Neuronal stem cell (in vitro differentiated cells): Measurements from ENCODE around the gene CRCP.

Experiments
- DNase-seq: peaks from one replicate; pipeline ENCODE4 v3.0.0-alpha.2; 2013; ENCODE audit warnings: low spot score
- H2AFZ ChIP-seq: one replicate; pipeline ENCODE4 v1.6.1; 2013; ENCODE audit warnings: mild to moderate bottlenecking, low read length, inconsistent platforms
- H2AK5ac ChIP-seq: 2 replicates; pipeline ENCODE4 v1.6.1; 2013; ENCODE audit warnings: low read depth, mild to moderate bottlenecking, inconsistent platforms, low read length, moderate library complexity, mixed read lengths
- H2BK120ac ChIP-seq: 2 replicates; pipeline ENCODE4 v1.6.1; 2013; ENCODE audit warnings: low read depth, mild to moderate bottlenecking, inconsistent platforms, low read length, moderate library complexity, mixed read lengths
- H2BK12ac ChIP-seq: one replicate; pipeline ENCODE4 v1.6.1; 2013; ENCODE audit warnings: low read length, inconsistent platforms
- H2BK15ac ChIP-seq: 2 replicates; pipeline ENCODE4 v1.6.1; 2013; ENCODE audit warnings: mild to moderate bottlenecking, low read length, inconsistent platforms, mixed read lengths
- H2BK5ac ChIP-seq: one replicate; pipeline ENCODE4 v1.6.1; 2013; ENCODE audit warnings: inconsistent platforms, mild to moderate bottlenecking, low read length, moderate library complexity
- H3K14ac ChIP-seq: one replicate; pipeline ENCODE4 v1.6.1; 2013; ENCODE audit warnings: low read length, inconsistent platforms
- H3K18ac ChIP-seq: 2 replicates; pipeline ENCODE4 v1.6.1; 2013; ENCODE audit warnings: low read length, inconsistent platforms
- H3K23ac ChIP-seq: 2 replicates; pipeline ENCODE4 v1.6.1; 2013; ENCODE audit warnings: low read depth, mild to moderate bottlenecking, mixed read lengths, low read length, inconsistent platforms; ENCODE audit not compliant: poor library complexity
- H3K27ac ChIP-seq: replicated peaks from 3 replicates; pipeline ENCODE4 v1.5.1; 2013; ENCODE audit warnings: low read length, inconsistent platforms
- H3K27me3 ChIP-seq, 3 experiments: 2 replicates each; pipeline ENCODE4 v1.6.1; 2013; ENCODE audit warnings: low read length in 3 of 3, mild to moderate bottlenecking in 2 of 3, inconsistent platforms in 1 of 3, low read depth in 1 of 3, mixed read lengths in 1 of 3, moderate library complexity in 1 of 3; ENCODE audit not compliant: control insufficient read depth in 3 of 3, insufficient read depth in 3 of 3
- H3K36me3 ChIP-seq, 2 donors: replicated peaks in 1 of 2; 2 replicates each; pipeline ENCODE4 v1.6.1; 2013; ENCODE audit warnings: low read length in 2 of 2; ENCODE audit not compliant: control insufficient read depth in 2 of 2, insufficient read depth in 2 of 2
- H3K4ac ChIP-seq: 2 replicates; pipeline ENCODE4 v1.6.1; 2013; ENCODE audit warnings: inconsistent platforms, mild to moderate bottlenecking, low read length, moderate library complexity
- H3K4me1 ChIP-seq, 2 donors: 1 replicate in 1 of 2; 2 replicates in 1 of 2; pipeline ENCODE4 v1.6.1; 2013; ENCODE audit warnings: low read length in 2 of 2, low read depth in 1 of 2; ENCODE audit not compliant: control insufficient read depth in 2 of 2, insufficient read depth in 1 of 2
- H3K4me2 ChIP-seq: one replicate; pipeline ENCODE4 v1.6.1; 2013; ENCODE audit warnings: mild to moderate bottlenecking, low read length, inconsistent platforms; ENCODE audit not compliant: insufficient read depth, poor library complexity, severe bottlenecking
- H3K4me3 ChIP-seq, 2 donors: 2 replicates each; pipeline ENCODE4 v1.5.1; 2013; ENCODE audit warnings: low read length in 2 of 2, mild to moderate bottlenecking in 2 of 2, inconsistent platforms in 1 of 2, moderate library complexity in 1 of 2
- H3K79me1 ChIP-seq: one replicate; pipeline ENCODE4 v1.6.1; 2013; ENCODE audit warnings: low read depth, mild to moderate bottlenecking, inconsistent platforms, low read length, moderate library complexity
- H3K9ac ChIP-seq: one replicate; pipeline ENCODE4 v1.6.1; 2013; ENCODE audit warnings: mild to moderate bottlenecking, low read depth, low read length, inconsistent platforms; ENCODE audit not compliant: poor library complexity
- H3K9me3 ChIP-seq, 2 donors: replicated peaks in 1 of 2; 2 replicates each; pipeline versions ENCODE3 to v1.6.1; 2013; ENCODE audit warnings: low read length in 2 of 2, mild to moderate bottlenecking in 2 of 2, inconsistent platforms in 1 of 2, low read depth in 1 of 2, mixed read lengths in 1 of 2, moderate library complexity in 1 of 2; ENCODE audit not compliant: control insufficient read depth in 2 of 2, insufficient read depth in 1 of 2
- H4K8ac ChIP-seq: one replicate; pipeline ENCODE4 v1.6.1; 2013; ENCODE audit warnings: low read depth, mild to moderate bottlenecking, inconsistent platforms, low read length, moderate library complexity
- H4K91ac ChIP-seq: one replicate; pipeline ENCODE4 v1.6.1; 2013; ENCODE audit warnings: low read length, low read depth, mild to moderate bottlenecking, inconsistent platforms; ENCODE audit not compliant: poor library complexity
- WGBS, 2 donors: extraction: QIAGEN DNeasy Blood & Tissue Kit; methylation state at CpG; one replicate each; pipeline ENCODE4 v1.1.7; 2013; ENCODE audit warnings: missing lambda C conversion rate in 2 of 2, mixed read lengths in 1 of 2; ENCODE audit not compliant: insufficient read length in 2 of 2, insufficient replicate concordance in 1 of 2; ENCODE audit errors: extremely low coverage in 2 of 2; 5-methylcytosine and 5-hydroxymethylcytosine counted together

CRCP gene

GRCh38 chr7:66187905-66188304 lies 73.3 kb downstream of the CRCP start:
- Histone ChIP-seq H2AK5ac (no peak overlapping the region), H3K4me1 (no peaks in the 10 kb centered on the region), H2AFZ (no peak overlapping the region), H3K79me1 (no peaks in the 10 kb centered on the region), H3K4me2 (no peak overlapping the region), H2BK120ac (no peak overlapping the region), H3K14ac (no peak overlapping the region), H2BK15ac (no peak overlapping the region), H3K4me3 (no peak overlapping the region), H3K18ac (no peak overlapping the region), H3K9ac (no peak overlapping the region), H2BK5ac (no peak overlapping the region), H3K36me3 (no peaks in the 10 kb centered on the region), H4K8ac (no peak overlapping the region), H4K91ac (no peak overlapping the region), H3K23ac (no peak overlapping the region), H2BK12ac (no peak overlapping the region), H3K27ac (no peak overlapping the region), H3K27me3 (no peaks in the 10 kb centered on the region), H3K9me3 (peaks cover 0 to 3% of the 10 kb centered on the region in 2 donors), H3K4ac (no peak overlapping the region)
- no CpG with 5 or more reads among the region's 1 CpG for WGBS, 2 donors
- no peak for DNase-seq

- Histone ChIP-seq H3K9me3 (peaks cover 0 to 3% of the 10 kb centered on the region in 2 donors), H4K8ac (no peak overlapping the region), H2BK12ac (no peak overlapping the region), H2BK15ac (no peak overlapping the region), H3K4me2 (no peak overlapping the region), H2AFZ (no peak overlapping the region), H3K27ac (no peak overlapping the region), H3K4ac (no peak overlapping the region), H3K9ac (no peak overlapping the region), H3K18ac (no peak overlapping the region), H3K14ac (no peak overlapping the region), H3K4me1 (no peaks in the 10 kb centered on the region), H3K79me1 (no peaks in the 10 kb centered on the region), H2AK5ac (no peak overlapping the region), H3K23ac (no peak overlapping the region), H3K36me3 (no peaks in the 10 kb centered on the region), H3K4me3 (no peak overlapping the region), H4K91ac (no peak overlapping the region), H2BK120ac (no peak overlapping the region), H3K27me3 (no peaks in the 10 kb centered on the region), H2BK5ac (no peak overlapping the region)
- no peak for DNase-seq
- whole genome bisulfite sequencing, 2 donors, result 97 to 100% methylated on average over 2 of the region's 2 CpGs
These were observed 74.0 kb downstream of the CRCP start for GRCh38 chr7:66188645-66189044.

- Histone ChIP-seq H3K4me3 (no peak overlapping the region), H4K8ac (no peak overlapping the region), H2BK15ac (no peak overlapping the region), H3K9ac (no peak overlapping the region), H2BK120ac (no peak overlapping the region), H2BK5ac (no peak overlapping the region), H4K91ac (no peak overlapping the region), H3K14ac (peak overlapping the region; percentile 49), H2BK12ac (no peak overlapping the region), H3K27me3 (no peaks in the 10 kb centered on the region), H3K18ac (no peak overlapping the region), H3K27ac (no peak overlapping the region), H3K4me1 (no peaks in the 10 kb centered on the region), H2AFZ (no peak overlapping the region), H3K23ac (no peak overlapping the region), H2AK5ac (no peak overlapping the region), H3K4me2 (no peak overlapping the region), H3K79me1 (no peaks in the 10 kb centered on the region), H3K9me3 (peaks cover 0 to 3% of the 10 kb centered on the region in 2 donors), H3K4ac (no peak overlapping the region), H3K36me3 (no peaks in the 10 kb centered on the region)
- WGBS, 2 donors, result no CpG with 5 or more reads among the region's 7 CpGs
- DNase-seq, result no peak
These were observed 75.3 kb downstream of the CRCP start for GRCh38 chr7:66189695-66190503.

GRCh38 chr7:66190504-66190857 lies 75.8 kb downstream of the CRCP start:
- H2AFZ ChIP-seq, result no peak overlapping the region
- H3K14ac ChIP-seq, result no peak overlapping the region
- H2BK120ac ChIP-seq, result no peak overlapping the region
- no peak overlapping the region for H3K4me2 ChIP-seq
- H3K4me3 ChIP-seq, result no peak overlapping the region
- no peak overlapping the region for H3K27ac ChIP-seq
- peaks cover 0 to 3% of the 10 kb centered on the region in 2 donors for H3K9me3 ChIP-seq
- H3K23ac ChIP-seq, result no peak overlapping the region
- no peaks in the 10 kb centered on the region for H3K27me3 ChIP-seq
- no peak overlapping the region for H3K4ac ChIP-seq
- no peak overlapping the region for H2BK5ac ChIP-seq
- no peak overlapping the region for H4K8ac ChIP-seq
- H3K79me1 ChIP-seq, result no peaks in the 10 kb centered on the region
- no peaks in the 10 kb centered on the region for H3K36me3 ChIP-seq
- WGBS, 2 donors, result no CpG with 5 or more reads among the region's 5 CpGs
- no peak overlapping the region for H3K9ac ChIP-seq
- no peak overlapping the region for H2BK12ac ChIP-seq
- no peak for DNase-seq
- H4K91ac ChIP-seq, result no peak overlapping the region
- H3K4me1 ChIP-seq, result no peaks in the 10 kb centered on the region
- H3K18ac ChIP-seq, result no peak overlapping the region
- H2BK15ac ChIP-seq, result no peak overlapping the region
- H2AK5ac ChIP-seq, result no peak overlapping the region
